Thymus (tissue), 11 donors: ENCODE data around the gene FPGS. TPM values are rescaled to one million over a fixed set of nuclear protein-coding genes. Genes with fewer than 3 reads are reported as not detected.
A peak's percentile ranks its signal among the peaks of the same experiment; 100 is the strongest.
"Not testable (repeated sequence)": the region's sequence is repeated elsewhere in the genome, so short reads cannot be mapped to it uniquely, and the experiment has no call there.

Experiments used
- DNase-seq, 9 donors: peaks; one replicate each; pipeline ENCODE4 v3.0.0-alpha.2; 2013; ENCODE audit warnings: low spot score in 9 of 9, low read depth in 6 of 9, missing footprints in 1 of 9
- H3K27ac ChIP-seq, 2 donors: one replicate each; pipeline ENCODE4 v1.5.1; 2013; ENCODE audit warnings: control low read depth in 1 of 2, low read depth in 1 of 2, low read length in 1 of 2, mild to moderate bottlenecking in 1 of 2, moderate library complexity in 1 of 2
- H3K27me3 ChIP-seq, 2 donors: one replicate each; pipeline ENCODE4 v1.5.1; 2013; ENCODE audit warnings: low read length in 1 of 2; ENCODE audit not compliant: control insufficient read depth in 2 of 2, insufficient read depth in 1 of 2
- H3K36me3 ChIP-seq, 2 donors: one replicate each; pipeline ENCODE4 v1.5.1; 2013; ENCODE audit warnings: low read length in 1 of 2, mild to moderate bottlenecking in 1 of 2, moderate library complexity in 1 of 2; ENCODE audit not compliant: control insufficient read depth in 2 of 2, insufficient read depth in 2 of 2
- H3K4me1 ChIP-seq, 2 donors: one replicate each; pipeline ENCODE4 v1.5.1; 2013; ENCODE audit warnings: low read length in 2 of 2; ENCODE audit not compliant: control insufficient read depth in 2 of 2, insufficient read depth in 2 of 2
- H3K4me3 ChIP-seq, 2 donors: one replicate each; pipeline ENCODE4 v1.5.1; 2013; ENCODE audit warnings: low read length in 2 of 2, control low read depth in 1 of 2, mild to moderate bottlenecking in 1 of 2
- H3K9me3 ChIP-seq, 2 donors: one replicate each; pipeline ENCODE4 v1.5.1; 2013; ENCODE audit warnings: low read length in 1 of 2, mild to moderate bottlenecking in 1 of 2; ENCODE audit not compliant: control insufficient read depth in 2 of 2, insufficient read depth in 1 of 2
- WGBS: extraction: QIAGEN DNeasy Blood & Tissue Kit; methylation state at CpG from one replicate; pipeline ENCODE4 v1.1.7; 2013; 5-methylcytosine and 5-hydroxymethylcytosine counted together
- polyA plus RNA-seq: library from polyadenylated mRNA; stranded (reverse); fragments of 200-250 nt; gene quantifications from one replicate; pipeline ENCODE4 v1.2.3, GENCODE V29; 2013
- total RNA-seq: library from RNA; stranded (reverse); fragments of 120-200 nt; gene quantifications from one replicate; pipeline ENCODE4 v1.2.4, GENCODE V29; 2013
- donor health status: healthy.

FPGS gene
- total and polyA plus RNA-seq, 2 donors: 30.4 to 48.4 TPM

DNA sequence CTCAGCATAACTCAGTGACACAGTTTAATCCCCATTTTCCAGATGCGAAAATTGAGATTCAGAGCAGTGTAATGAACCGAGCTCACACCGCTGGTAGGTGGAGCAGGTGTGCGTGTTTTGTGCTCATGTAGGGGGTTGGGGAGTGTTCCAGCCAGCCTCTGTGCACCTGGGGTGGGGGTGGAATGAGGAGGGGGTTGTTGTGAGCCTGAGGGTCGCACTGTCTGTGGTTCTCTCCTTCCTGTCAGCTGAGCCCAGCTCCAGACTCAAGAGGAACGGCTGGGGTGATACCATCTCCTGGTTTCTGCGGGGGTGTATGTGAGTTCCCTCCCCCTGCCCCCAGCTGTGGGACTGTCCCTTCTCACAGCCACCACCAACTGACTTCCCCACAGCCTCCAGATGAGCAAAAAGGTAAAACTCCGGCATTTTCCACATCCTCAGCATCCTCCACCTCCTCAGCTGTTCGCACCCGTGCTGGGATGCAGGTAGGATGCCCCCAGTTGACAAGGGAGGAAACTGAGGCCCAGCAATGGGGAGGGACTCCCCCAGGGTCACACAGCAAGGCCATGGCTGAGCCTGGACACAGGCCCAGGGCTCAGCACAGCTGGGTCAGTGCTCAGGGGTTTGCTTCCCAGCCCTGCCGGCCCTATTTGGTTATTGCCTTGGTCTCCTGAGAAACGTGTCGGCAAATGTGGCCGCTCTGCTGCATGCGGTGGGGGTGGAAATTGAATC lies 26.3 kb upstream of the FPGS start:
- WGBS: 2% methylated on average over 15 of the region's 15 CpGs
- peaks cover 37 to 76% of the 10 kb centered on the region in 2 donors for H3K4me1 ChIP-seq
- H3K27ac ChIP-seq: peak overlapping the region; percentile 95 to 98
- no peaks in the 10 kb centered on the region for H3K27me3 ChIP-seq
- peak overlapping the region; percentile 88 to 99 for H3K4me3 ChIP-seq
- peak; percentile 92 to 99 (median 97) for DNase-seq
- H3K9me3 ChIP-seq: peaks cover 0 to 2% of the 10 kb centered on the region in 2 donors
- H3K36me3 ChIP-seq: peaks cover 27 to 45% of the 10 kb centered on the region in 2 donors

DNA sequence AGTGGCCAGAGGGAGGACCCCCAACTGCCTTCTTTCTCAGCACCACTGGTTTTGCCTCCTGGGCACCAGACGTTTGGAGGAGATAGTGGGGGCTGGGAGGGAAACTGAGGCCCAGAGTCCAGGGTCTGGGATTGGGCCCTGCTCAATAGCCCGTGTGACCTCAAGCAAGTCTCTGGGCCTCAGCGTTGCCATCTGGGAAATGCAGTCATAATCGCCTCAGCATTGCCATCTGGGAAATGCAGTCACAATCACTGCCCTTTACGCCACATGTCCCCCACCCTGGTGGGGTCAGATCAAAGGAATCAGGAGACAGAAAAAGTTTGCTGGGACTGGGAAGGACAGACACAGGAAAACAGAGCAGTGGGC lies 25.8 kb upstream of the FPGS start:
- Histone ChIP-seq H3K4me3 (peak overlapping the region; percentile 88 to 99), H3K27ac (peak overlapping the region; percentile 95 to 98), H3K4me1 (peaks cover 38 to 76% of the 10 kb centered on the region in 2 donors)

DNA sequence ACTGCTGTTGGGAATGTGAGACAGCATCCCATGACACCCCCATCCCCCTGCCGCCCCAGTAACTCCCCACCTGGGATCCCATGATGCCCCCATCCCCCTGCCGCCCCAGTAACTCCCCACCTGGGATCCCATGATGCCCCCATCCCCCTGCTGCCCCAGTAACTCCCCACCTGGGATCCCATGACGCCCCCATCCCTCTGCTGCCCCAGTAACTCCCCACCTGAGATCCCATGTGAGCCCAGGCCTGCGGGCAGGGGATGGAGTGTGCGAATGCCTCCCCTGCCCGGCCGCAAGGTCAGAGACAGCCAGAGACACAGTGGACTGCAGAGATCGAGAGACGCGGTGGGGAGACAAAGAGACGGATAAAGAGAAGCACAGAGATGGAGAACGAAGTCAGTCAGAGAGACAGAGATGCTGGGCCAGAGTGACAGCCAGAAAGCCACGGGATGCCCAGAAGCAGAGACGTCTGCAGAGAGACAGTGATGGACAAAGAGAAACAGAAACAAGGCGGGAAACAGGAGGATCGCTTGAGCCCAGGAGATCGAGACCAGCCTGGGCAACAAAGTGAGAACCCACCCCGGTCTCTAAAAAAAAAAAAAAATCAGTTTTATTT lies 25.2 kb upstream of the FPGS start:
- WGBS: 6% methylated on average over 18 of the region's 18 CpGs
- DNase-seq: peak in 1 of 9 donors; percentile 39
- Histone ChIP-seq H3K4me3 (peak overlapping the region; percentile 88 to 99), H3K27me3 (no peaks in the 10 kb centered on the region), H3K27ac (peak overlapping the region; percentile 95 to 98), H3K4me1 (peaks cover 38 to 73% of the 10 kb centered on the region in 2 donors), H3K9me3 (peaks cover 0 to 2% of the 10 kb centered on the region in 2 donors), H3K36me3 (peaks cover 31 to 41% of the 10 kb centered on the region in 2 donors)

More for the DNA sequence above, 25.8 kb upstream of the FPGS start:
- peaks cover 30 to 44% of the 10 kb centered on the region in 2 donors for H3K36me3 ChIP-seq
- H3K27me3 ChIP-seq: no peaks in the 10 kb centered on the region
- WGBS: 6% methylated on average over 5 of the region's 5 CpGs
- peak in 2 of 9 donors; percentile 32 to 53 for DNase-seq
- H3K9me3 ChIP-seq: peaks cover 0 to 2% of the 10 kb centered on the region in 2 donors

DNA sequence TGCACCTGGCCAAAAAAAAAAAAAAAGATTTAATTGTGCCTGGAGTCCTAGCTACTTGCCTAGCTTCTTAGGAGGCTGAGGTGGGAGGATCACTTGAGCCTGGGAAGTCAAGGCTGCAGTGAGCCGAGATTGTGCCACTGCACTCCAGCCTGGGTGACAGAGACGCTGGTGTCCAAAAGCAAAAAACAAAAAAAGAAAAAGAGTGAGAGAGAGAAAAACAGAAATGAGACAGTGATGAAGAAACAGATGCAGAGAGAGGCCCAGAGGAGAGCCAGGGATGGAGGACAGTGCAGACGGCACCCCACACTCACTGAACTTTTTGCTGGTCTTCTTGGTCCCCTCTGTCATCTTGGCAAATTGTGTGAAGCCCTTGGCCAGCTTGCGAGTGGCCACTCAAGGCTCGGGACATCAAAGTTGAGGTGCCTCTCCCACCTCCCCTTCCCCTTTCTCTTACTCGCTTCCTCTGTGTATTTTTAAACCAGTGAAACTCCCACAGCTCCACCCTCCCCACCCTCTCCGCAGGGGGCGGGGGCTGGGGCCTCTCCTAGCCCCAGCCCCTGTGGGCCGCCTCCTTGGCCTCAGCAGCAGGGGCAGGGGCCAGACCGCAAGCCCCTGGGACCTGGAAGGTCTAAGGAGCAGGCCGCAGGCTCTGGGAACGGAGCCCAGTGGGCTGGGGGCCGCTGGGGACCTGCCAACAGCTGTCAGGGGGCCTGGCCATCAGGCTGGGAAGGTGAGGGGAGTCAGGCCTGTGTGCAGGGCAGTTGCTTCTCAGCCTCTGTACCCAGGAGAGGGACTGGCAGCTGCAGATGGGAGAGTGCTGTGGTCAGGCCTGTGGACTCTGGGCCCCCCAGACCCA lies 24.2 kb upstream of the FPGS start, which contains the start of gene SH2D3C:
Gene SH2D3C (minus strand): TSS at position 387 of the 856 bp plus-strand sequence. CDS start 39 bp downstream, at position 348.
- Histone ChIP-seq H3K4me3 (peak within 1 kb of the TSS; percentile 88 to 99), H3K4me1 (peaks cover 45 to 73% of the 10 kb centered on the region in 2 donors), H3K9me3 (peaks cover 0 to 2% of the 10 kb centered on the region in 2 donors), H3K27ac (peak within 1 kb of the TSS; percentile 95 to 98), H3K36me3 (peaks cover 21 to 30% of the 10 kb centered on the region in 2 donors), H3K27me3 (no peaks in the 10 kb centered on the region)
- DNase-seq: peak in 2 of 9 donors; percentile 71 to 86
- WGBS: 5% methylated on average over 13 of the region's 13 CpGs

DNA sequence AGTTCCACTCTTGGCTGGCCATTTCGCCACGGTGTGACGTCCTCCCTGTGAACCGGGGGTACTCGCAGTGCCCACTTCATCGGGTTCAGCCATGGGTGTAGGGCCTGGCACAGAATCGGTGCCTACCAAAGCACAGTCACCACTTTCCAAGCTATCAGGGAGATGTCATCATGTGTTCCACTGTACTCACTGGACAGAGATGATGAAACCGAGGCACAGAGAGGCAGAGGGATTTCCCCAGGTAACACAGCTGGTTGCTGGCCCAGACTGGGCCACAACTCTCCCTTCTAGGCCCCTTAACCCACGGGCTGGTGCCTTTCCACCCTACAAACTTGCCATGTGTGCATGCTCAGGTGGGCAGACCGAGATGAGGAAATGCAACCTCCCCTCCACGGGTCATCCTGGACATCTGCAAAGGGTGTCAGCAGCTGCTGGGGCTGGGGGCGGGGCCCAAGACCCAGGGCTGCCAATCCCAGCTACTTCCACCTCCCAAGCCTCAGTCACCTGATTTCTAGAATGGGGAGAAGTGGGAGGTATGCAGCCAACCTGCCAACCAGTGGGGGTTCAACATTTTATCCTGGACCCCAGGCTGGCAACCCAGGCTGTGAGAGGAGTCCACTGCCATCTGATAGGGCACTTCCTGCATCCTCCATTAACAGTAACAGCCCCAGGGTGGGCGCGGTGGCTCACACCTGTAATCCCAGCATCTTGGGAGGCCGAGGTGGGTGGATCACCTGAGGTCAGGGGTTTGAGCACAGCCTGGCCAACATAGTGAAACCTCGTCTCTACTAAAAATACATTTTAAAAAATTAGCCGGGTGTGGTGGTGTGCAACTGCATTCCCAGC lies 23.3 kb upstream of the FPGS start:
- peak in 2 of 9 donors; percentile 37 to 60 for DNase-seq
- H3K36me3 ChIP-seq: peaks cover 13 to 22% of the 10 kb centered on the region in 2 donors
- peak overlapping the region; percentile 95 to 98 for H3K27ac ChIP-seq
- peaks cover 0 to 2% of the 10 kb centered on the region in 2 donors for H3K9me3 ChIP-seq
- peaks cover 47 to 73% of the 10 kb centered on the region in 2 donors for H3K4me1 ChIP-seq
- no peaks in the 10 kb centered on the region for H3K27me3 ChIP-seq
- peak overlapping the region; percentile 88 to 99 for H3K4me3 ChIP-seq
- WGBS: 33% methylated on average over 17 of the region's 17 CpGs

DNA sequence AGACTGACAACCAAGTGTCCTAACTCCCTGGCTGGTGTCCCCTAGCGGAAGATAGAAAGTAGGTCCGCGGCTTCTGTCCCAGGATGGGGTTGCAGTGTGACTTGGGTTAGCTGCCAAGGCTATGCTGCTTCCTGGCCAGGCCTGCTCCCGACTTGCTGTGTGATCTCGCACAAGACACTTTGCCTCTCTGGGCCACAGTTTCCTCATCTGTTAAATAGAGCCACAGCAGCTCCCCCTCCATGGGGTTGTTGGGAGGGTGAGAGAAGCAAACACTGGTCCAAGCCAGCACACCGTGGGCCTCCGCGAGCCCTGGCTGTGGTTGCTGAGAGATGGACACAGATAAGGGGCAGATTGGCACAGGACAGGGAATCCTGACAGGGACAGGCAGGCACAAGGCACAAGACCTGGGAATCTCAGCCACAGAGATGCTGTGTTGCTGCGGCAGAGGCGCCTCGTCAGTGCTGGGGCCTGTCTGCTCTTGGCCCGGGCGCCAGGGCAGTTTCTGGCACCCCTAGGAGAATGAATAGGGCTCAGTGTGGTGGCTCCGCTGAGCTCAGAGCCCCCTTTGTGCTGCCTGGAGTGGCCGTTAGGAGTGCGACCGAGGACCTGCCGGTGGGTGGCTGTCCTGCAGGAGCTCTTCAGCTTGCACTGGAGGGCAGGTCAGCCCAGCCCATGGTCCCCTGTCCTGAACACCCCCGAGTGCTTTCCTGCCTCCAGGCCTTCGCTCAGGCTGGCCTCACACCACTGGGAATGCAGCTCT lies 22.4 kb upstream of the FPGS start:
- no peak for DNase-seq
- Histone ChIP-seq H3K36me3 (peaks cover 10 to 13% of the 10 kb centered on the region in 2 donors), H3K4me1 (peaks cover 41 to 70% of the 10 kb centered on the region in 2 donors), H3K27me3 (no peaks in the 10 kb centered on the region), H3K4me3 (no peak overlapping the region), H3K27ac (peak overlapping the region; percentile 61 to 98), H3K9me3 (peaks cover 0 to 2% of the 10 kb centered on the region in 2 donors)
- 90% methylated on average over 20 of the region's 20 CpGs for WGBS

DNA sequence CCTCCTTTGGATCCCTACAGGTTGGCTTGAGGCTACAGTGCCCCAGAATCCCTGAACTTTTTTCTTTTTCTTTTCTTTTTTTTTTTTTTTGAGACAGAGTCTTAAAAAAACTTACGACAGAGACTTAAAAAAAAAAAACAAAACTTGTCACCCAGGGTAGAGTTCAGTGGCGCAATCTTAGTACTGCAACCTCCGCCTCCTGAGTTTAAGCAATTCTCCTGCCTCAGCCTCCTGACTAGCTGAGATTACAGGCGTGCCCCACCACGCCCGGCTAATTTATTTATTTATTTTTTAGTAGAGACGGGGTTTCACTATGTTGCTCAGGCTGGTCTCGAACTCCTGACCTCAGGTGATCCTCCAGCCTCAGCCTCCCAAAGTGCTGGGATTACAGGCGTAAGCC lies 21.8 kb upstream of the FPGS start:
- Histone ChIP-seq H3K4me1 (peaks cover 41 to 64% of the 10 kb centered on the region in 2 donors), H3K27ac (peak overlapping the region; percentile 61 to 98), H3K36me3 (peaks cover 10 to 13% of the 10 kb centered on the region in 2 donors)
- DNase-seq, H3K9me3 ChIP-seq, H3K27me3 ChIP-seq, H3K4me3 ChIP-seq: not testable (repeated sequence)
- 91% methylated on average over 9 of the region's 9 CpGs for WGBS
